Ascending aorta (tissue), 2 donors: ENCODE results near the gene PANX2. TPM values are rescaled to one million over a fixed set of nuclear protein-coding genes. Genes with fewer than 3 reads are reported as not detected.

Experiments
- DNase-seq, 2 donors: peaks; one replicate each; pipeline ENCODE4 v3.0.0-alpha.2; 2019; ENCODE audit warnings: low spot score in 2 of 2
- H3K27ac ChIP-seq, 2 donors: fragments of 200-600 bp; sonication (generic); one replicate each; pipeline ENCODE4 v1.5.1; 2016 to 2017; ENCODE audit warnings: mild to moderate bottlenecking in 1 of 2
- H3K27me3 ChIP-seq: fragments of 200-600 bp; sonication (generic); one replicate; pipeline ENCODE4 v1.5.1; 2017
- H3K36me3 ChIP-seq, 2 donors: fragments of 200-600 bp; sonication (generic); one replicate each; pipeline ENCODE4 v1.5.1; 2016
- H3K4me1 ChIP-seq, 2 donors: fragments of 200-600 bp; sonication (generic); one replicate each; pipeline ENCODE4 v1.5.1; 2016 to 2017; ENCODE audit warnings: mild to moderate bottlenecking in 1 of 2
- H3K4me3 ChIP-seq, 2 donors: fragments of 200-600 bp; sonication (generic); one replicate each; pipeline ENCODE4 v1.5.1; 2016 to 2017; ENCODE audit warnings: mild to moderate bottlenecking in 1 of 2
- H3K9me3 ChIP-seq, 2 donors: fragments of 200-600 bp; sonication (generic); one replicate each; pipeline ENCODE4 v1.5.1; 2016
- CTCF ChIP-seq, 3 experiments: fragments of 200-600 bp in 2 of 3; fragments of 450-650 bp in 1 of 3; sonication (generic) in 2 of 3; IDR thresholded peaks; one replicate each; pipeline ENCODE4 v1.5.1; 2016 to 2019; ENCODE audit warnings: antibody characterized with exemption in 3 of 3, mild to moderate bottlenecking in 1 of 3, moderate library complexity in 1 of 3
- intact Hi-C: fragments of 100-400 bp; cut with DNase I; formaldehyde crosslinking; loops from one replicate; pipeline ENCODE4 v1.15.1; 2023
- total RNA-seq: library from RNA; depleted of rRNA; stranded (reverse); fragments of >200 nt; gene quantifications from one replicate; pipeline ENCODE4 v1.1.0, GENCODE V29; 2016

Gene PANX2
- total RNA-seq, 1 donor from 2014 or later, result 0.32 TPM

GRCh38 chr22:50138988-50139387 lies 31.5 kb upstream of the PANX2 start:
- peaks cover 0 to 3% of the 10 kb centered on the region in 2 donors for H3K4me1 ChIP-seq
- no peak for DNase-seq
- no peaks in the 10 kb centered on the region for H3K9me3 ChIP-seq
- no peak overlapping the region for H3K4me3 ChIP-seq
- TF ChIP-seq CTCF (IDR thresholded peaks at IDR 0.05), result no peak
- intact Hi-C loops, result no loop called here
- no peak overlapping the region for H3K27ac ChIP-seq
- H3K36me3 ChIP-seq, result no peaks in the 10 kb centered on the region
- no peaks in the 10 kb centered on the region for H3K27me3 ChIP-seq

GRCh38 chr22:50139843-50140415 lies 30.6 kb upstream of the PANX2 start:
- TF ChIP-seq CTCF (IDR thresholded peaks at IDR 0.05), result no peak
- DNase-seq, result no peak

GRCh38 chr22:50140615-50141014 lies 29.9 kb upstream of the PANX2 start:
- Histone ChIP-seq H3K9me3 (no peaks in the 10 kb centered on the region), H3K4me3 (no peak overlapping the region), H3K36me3 (no peaks in the 10 kb centered on the region), H3K27me3 (no peaks in the 10 kb centered on the region), H3K4me1 (peaks cover 0 to 3% of the 10 kb centered on the region in 2 donors), H3K27ac (no peak overlapping the region)
- no peak for DNase-seq
- intact Hi-C loops, result no loop called here
- no peak for TF ChIP-seq CTCF (IDR thresholded peaks at IDR 0.05)

More at GRCh38 chr22:50139843-50140415, 30.6 kb upstream of the PANX2 start:
- Histone ChIP-seq H3K9me3 (no peaks in the 10 kb centered on the region), H3K4me1 (peaks cover 0 to 3% of the 10 kb centered on the region in 2 donors), H3K27ac (no peak overlapping the region), H3K36me3 (no peaks in the 10 kb centered on the region), H3K27me3 (no peaks in the 10 kb centered on the region), H3K4me3 (no peak overlapping the region)
- intact Hi-C loops, result no loop called here

GRCh38 chr22:50141462-50141861 lies 29.1 kb upstream of the PANX2 start:
- H3K4me1 ChIP-seq, result peaks cover 0 to 2% of the 10 kb centered on the region in 2 donors
- no peak for DNase-seq
- intact Hi-C loops, result no loop called here

GRCh38 chr22:50141891-50142363 lies 28.6 kb upstream of the PANX2 start:
- DNase-seq, result no peak
- TF ChIP-seq CTCF (IDR thresholded peaks at IDR 0.05), result no peak
- no peaks in the 10 kb centered on the region for H3K4me1 ChIP-seq
- no peak overlapping the region for H3K27ac ChIP-seq
- H3K36me3 ChIP-seq, result no peaks in the 10 kb centered on the region
- no peaks in the 10 kb centered on the region for H3K27me3 ChIP-seq
- H3K4me3 ChIP-seq, result no peak overlapping the region
- H3K9me3 ChIP-seq, result no peaks in the 10 kb centered on the region
- intact Hi-C loops, result no loop called here

More at GRCh38 chr22:50141462-50141861, 29.1 kb upstream of the PANX2 start:
- no peaks in the 10 kb centered on the region for H3K27me3 ChIP-seq
- no peaks in the 10 kb centered on the region for H3K9me3 ChIP-seq
- H3K27ac ChIP-seq, result no peak overlapping the region
- no peaks in the 10 kb centered on the region for H3K36me3 ChIP-seq
- H3K4me3 ChIP-seq, result no peak overlapping the region
- TF ChIP-seq CTCF (IDR thresholded peaks at IDR 0.05), result no peak
